ENCODE measurements around the gene PMVK.

The PMVK gene

GRCh38 chr1:154878371-154879037 lies 58.0 kb downstream of the PMVK start:
- DNase-seq (ENCODE audit: low read depth), result peak; percentile 52

- DNase-seq (ENCODE audit: low read depth), result no peak
Observed at GRCh38 chr1:154877370-154877974, 59.0 kb downstream of the PMVK start.

- no peak for DNase-seq (ENCODE audit: low read depth)
Observed at GRCh38 chr1:154876842-154877369, 59.6 kb downstream of the PMVK start.

All from activated gamma-delta T cell treated with anti-CD3 and anti-CD28 coated beads, Interleukin-2, amount 50 U/mL, for 16 hours (primary cell).